HG03097 (cell line): ENCODE measurements around the gene KDM4D.
"Not testable (repeated sequence)": the region's sequence is repeated elsewhere in the genome, so short reads cannot be mapped to it uniquely, and the experiment has no call there.

Experiments used
- ATAC-seq: cut with Tn5 transposase; IDR thresholded peaks from one replicate; pipeline ENCODE4 v1.9.1; 2021; ENCODE audit not compliant: unreplicated experiment, low FRiP score

Gene KDM4D

DNA sequence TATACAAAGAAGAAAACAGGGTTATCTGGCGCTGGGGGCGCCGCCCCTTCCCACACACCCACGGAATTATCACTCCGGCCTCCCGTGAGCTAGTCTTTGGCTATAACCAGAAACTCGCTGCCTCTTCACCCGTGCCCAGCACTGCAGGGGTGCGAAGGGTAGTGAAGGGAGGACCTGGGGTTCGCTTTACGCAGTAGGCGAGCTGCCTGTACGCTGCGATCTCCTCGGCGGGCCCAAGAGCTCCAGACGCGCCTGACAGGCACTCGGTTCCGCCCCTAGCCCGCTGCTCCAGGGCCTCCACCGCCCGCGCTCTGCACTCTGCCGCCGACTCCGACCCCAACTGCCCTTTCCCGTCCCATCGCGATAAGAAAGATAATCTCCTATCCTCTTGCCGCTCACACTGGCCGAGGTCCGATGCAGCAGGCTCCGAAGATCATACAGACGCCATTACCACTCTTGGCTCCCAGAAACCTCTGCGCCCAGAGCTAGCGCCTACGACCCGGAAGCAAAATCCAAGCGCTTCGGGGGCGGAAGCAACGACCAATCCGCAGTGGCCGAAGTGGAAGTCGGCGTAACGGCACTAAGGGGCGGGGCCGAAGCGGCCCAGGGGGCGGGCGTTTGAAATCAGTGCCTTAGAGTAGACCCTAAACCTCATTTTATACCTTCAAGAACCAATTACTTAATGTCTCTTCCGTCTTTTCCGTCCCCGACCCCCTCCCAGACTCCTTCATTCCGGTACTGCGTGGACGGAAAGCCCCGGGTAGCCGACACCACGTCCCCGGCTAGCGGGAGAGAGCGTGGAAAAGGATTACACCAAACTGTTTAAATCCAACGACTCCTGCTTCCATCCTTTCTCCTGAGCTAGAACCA, at the start of gene KDM4D, which contains the start of gene CWC15:
Gene KDM4D, plus strand, starts transcription at position 611 of the 870 bp plus-strand sequence. CDS start 23,664 bp downstream, outside the sequence.
Gene CWC15, minus strand, starts transcription at position 458 of the 870 bp plus-strand sequence. CDS start 1,371 bp downstream, outside the sequence.
- peak; percentile 100 for ATAC-seq

DNA sequence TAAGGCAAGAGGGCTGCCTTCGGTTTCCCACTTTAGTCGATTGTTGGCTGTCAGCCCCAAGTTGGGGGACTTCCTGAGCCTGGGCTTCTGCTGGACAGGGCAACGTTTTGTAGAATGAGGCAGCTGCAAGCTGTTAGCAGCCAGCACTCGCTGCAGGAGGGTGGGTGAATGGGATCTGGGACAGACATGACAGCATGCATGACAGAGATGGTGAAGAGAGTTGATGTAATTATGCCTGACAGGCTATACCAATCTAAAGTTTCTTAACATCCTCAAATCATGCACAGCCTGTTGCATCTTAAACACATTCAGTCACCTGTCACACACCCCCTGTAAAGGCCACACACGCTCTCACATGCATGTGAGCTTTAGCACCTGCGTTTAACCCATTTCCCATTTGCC, 49.3 kb upstream of the KDM4D start:
- no peak for ATAC-seq

DNA sequence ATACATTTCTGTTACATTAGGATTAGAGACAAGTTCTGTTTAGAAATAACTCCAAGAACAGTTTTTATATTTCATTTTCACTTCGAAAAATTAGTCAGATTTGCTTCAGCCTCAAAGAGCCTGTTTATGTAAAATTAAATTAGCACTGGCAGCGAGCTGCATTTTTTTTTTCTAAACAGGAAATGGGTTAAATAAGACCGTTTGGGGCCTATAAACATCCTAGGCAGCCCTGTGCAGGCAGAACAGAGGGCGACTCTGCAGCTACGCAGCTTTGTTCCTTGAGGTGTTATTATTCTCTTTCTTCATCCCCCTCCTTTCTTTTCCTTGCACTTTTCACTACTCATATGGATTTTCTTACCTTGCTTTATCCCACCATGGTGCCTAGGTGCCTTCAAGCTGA, 48.9 kb upstream of the KDM4D start:
- ATAC-seq = no peak

DNA sequence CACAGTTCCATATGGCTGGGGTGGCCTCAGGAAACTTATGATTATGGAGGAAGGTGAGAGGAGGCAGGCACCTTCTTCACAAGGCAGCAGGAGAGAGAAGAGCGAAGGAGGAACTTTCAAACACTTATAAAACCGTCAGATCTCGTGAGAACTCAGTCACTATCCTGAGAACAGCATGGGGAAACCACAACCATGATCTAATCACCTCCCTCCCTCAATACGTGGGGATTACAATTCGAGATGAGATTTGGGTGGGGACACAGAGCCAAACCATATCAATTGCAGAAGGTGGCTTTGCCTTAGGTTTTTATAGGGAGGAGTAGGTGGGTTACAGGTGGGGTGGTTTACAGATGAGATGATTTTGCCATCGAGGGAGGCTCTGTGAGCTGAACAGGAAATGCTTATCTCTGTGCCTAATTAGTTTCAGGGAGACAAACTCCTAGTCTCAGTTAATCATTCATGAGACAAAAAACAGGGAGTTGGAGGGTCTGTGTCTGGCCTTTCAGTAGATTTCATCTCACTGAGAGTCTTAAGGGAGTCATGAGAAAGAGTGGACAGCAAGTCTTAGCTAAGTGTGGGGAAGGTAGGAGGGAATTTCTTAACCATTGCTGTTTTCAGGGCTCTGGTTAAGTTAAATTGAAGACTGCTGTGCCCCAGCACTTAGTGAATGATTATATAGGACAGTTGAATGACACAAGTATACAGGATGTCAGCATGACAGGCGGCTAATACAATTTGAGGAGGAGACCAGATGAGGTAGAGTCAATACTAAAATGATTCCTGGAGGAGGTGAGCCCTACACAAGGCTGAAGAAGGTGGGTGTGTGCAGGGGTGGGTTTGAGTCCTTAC, 47.9 kb upstream of the KDM4D start:
- ATAC-seq = peak; percentile 82

DNA sequence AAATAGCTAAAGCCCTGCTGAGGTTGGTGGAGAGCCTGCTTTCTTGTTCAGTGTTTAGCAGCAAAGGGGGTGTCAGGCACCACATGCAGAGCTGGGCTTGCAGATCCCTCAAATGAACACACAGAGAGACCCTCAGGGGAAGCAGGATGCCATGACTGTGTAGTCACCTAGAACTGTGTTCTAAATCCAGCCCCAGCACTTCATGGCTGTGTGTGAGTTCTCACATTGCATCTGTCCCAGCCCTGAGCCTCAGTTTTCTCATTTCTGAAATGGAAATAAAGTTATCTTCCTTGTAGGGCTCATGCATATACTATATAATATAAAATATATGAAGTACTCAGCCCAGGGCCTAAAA, 47.3 kb upstream of the KDM4D start:
- ATAC-seq = no peak

DNA sequence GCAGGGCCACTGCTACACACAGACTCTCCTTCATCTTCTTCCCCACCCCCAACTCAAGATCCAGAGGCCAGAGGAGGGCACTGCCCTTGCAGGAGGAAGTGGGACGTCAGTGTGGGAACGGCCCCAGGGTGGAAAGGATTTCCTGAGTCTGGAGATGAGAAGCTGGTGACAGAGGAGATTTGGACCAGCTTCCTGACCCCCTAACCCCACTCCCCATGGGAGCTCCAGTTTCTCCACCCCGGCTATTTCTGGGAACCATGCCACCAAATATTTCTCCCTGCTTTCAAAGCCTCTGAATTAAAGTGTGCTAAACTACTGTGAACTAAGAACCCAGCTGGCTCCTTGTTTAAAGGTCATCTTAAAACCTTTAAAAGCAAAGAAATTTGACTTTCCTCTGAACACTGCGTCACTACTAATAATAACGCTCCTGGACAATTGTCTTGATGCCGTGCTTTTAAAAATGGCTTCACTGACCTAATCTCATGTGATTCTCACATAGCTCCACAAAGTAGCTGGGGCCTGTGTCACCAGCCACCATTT, 46.7 kb upstream of the KDM4D start:
- ATAC-seq = no peak

DNA sequence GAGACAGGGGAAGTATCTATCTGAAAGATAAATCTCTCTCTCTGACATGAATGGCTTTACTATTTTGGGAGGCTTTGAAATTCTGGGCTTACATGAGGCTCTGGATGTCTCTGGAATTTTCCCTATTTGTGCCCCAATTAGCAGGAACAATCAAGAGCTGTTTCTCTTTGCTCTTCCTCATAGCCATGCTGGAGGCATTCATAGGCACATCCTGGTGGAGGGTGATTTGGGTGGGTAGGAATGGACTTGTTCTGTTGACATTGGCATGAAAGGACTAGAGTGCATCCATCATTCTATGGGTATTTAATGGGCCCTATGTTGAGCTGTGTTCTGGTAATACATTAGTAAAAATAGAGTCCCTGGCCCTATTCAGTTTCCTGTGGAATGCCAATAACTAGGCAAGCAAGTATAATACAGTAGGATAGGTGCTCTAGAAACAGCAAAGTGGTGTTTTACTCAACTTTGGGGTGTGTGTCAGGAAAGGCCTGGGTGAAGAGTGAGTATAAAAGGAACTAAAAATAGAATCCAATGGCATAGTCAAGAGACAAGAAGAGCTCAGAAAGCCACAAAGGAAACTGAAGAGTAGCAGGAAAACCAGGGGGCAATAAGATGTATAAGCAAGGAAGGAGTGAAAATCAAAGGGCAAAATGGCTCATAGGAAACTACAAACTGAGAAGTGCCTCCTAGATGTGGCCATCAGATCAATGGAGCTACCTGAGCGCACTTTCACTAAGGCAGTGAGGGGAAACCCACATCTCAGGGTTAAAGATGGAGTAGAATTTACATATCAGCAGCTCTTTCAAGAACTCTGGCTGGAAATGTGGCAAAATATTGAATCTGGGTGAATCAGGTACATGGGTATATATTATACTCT, 45.2 kb upstream of the KDM4D start:
- no peak for ATAC-seq

DNA sequence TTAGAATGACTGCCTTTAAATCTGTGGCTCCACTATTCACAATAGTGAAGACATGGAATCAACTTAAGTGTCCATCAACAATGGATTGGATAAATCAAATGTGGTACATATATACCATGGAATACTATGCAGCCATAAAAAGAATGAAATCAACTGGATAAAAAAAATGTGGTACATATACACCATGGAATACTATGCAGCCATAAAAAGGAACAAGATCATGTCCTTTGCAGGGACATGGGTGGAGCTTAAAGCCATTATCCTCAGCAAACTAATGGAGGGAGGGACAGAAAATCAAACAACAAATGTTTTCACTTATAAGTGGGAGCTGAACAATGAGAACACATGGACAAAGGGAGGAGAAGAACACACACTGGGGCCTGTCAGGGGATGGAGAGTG, 41.4 kb upstream of the KDM4D start:
- ATAC-seq = not testable (repeated sequence)

DNA sequence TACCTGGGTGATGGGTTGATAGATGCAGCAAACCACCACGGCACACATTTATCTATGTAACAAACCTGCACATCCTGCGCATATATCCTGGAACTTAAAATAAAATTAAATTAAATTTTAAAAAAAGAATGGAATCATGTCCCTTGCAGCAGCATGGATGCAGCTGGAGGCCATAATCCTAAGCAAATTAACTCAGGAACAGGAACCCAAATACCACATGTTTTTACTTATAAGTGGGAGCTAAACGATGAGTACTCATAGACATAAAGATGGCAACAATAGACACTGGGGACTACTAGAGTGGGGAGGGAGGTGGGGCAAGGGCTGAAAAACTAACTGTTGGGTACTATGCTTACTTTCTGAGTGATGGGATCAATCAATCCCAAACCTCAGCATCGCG, 41.0 kb upstream of the KDM4D start:
- ATAC-seq = no peak

DNA sequence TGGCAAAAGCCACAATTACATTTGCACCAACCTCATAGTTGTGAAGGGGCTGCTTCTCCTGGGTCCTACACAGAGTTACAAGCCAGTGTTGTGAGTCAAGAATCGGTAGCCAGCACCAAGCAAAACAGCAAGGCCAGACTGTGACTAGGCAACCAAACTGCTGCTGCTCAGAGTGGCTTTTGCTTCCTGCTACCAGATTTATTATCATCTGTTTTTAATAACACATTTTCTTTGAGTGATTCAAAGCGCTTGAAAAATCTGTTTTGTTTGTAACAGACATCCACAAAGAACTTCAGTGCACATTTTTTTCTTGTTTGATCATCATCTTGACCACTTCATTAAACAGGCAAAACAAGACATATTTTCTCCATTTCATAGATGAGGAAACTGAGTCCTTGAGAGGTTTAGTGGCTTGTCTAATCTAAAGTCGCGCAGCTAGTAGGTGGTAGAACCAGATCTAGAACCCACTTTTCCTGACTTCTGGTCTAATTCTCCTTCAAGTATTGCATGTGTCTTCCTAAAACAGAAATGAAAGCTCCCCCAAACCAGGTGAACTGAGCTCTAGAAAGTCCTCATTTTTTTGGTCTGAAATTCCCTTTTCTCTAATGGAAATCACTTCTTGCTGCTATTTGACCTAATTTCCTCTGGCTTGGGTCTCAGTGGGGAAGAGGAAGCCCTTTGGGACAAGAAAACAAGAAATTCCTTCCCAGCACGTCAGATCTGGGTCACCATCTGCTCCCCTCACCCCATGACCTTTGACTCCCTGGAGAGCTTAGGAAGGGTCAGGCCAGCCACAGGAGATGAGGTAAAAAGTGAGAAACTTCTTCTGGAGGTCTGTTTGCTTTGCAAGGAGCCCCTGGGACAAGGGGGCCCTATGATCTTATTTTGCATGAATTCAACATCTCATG, 40.0 kb upstream of the KDM4D start:
- ATAC-seq = no peak

DNA sequence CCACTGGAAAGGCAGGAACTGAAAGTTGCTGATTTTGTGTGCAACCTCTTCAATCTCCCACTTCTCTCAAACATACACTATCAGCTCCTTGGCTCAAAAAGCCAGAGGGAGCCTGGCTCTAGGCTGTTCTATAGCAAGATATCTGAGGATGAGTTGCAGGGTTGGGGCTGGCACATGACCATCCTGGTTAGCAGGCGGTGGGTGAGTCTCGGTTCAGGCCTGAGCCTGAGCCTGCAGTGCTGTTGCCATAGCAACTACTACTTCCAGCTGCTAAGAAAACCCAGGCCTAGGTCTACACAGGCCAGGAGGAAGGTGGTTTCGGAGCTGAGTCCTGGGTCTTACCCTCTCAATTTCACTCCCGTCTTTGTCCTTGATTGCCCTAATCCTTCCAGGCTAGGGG, 39.1 kb upstream of the KDM4D start:
- no peak for ATAC-seq

DNA sequence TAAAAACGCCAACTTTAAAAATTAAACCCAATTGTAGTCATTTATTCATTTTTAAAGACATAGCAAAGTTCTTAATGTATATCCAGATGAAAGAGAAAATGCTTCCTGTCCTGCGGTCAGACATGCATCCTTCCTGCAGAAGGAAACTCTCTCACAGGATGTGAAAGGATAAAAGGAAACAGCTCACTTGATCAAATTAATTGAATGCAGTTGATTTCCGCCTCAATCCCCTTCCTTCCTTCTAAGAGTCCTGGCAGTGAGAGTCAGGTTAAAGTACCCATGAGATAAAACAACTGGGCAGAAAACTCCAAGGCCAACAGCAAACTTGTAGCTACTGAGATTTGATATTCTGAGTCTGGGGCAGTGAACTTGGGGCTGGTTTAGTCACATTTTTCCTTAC, 38.7 kb upstream of the KDM4D start:
- no peak for ATAC-seq

DNA sequence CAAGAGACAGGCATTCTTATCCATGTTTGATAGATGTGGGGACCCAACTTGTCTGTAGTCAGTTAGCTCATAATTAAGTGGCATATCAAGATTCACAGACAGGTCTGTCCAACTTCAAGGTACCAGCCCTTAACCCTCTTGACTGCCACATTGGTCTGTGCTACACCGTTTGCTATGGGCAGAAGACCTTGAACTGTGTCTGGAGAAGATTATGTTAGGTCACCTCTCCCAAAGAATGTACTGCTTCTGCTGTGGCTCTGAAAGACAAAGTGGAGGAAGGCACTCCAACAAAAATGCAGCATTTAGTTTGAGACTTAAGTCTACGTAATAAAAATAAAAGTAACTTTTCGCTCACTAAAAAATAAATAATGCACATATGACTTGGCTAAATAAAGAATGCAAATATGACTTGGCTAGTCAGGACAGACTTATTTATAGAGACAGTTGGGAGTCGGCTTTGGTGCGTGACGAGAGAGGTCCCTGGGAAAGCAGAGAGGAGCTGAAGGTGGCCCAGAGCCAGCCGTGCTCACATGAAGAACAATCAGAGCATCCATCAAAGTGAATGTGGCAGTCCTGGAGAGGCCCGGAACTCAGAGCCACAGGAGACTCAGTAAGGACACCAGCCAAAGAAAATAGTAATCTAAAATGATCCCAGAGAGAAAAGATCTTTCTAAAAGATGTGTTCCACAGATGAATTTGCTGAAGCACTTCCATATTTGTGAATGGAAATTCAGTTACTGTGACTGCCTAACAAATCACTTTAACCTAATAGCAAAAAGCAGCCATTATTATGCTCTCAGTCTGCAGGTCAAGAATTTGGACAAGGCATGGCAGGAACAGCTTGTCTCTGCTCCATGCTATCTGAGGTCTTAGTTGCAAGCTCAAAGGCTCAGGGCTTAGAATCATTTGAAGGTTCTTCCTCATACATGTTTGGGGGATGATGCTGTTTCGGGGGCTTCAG, 35.1 kb upstream of the KDM4D start:
- ATAC-seq = no peak

DNA sequence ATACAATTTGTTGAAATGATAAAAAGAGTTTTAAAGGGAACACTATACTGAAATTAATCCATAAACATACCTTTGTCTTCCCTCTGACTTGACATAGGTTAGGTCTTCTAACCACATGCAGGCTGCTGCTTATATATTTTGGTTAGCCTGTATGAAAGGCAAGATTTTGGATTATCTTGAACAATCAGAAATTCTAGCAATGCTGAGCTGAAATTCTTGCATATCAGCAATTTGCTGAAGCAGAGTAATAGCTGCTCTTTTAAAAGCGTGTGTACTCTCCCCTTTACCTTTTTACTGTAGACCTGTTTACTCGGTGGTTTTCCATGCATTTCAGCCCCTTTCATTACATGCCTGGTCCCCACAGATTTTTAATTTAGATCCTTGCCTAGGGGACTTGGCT, 34.2 kb upstream of the KDM4D start:
- no peak for ATAC-seq

DNA sequence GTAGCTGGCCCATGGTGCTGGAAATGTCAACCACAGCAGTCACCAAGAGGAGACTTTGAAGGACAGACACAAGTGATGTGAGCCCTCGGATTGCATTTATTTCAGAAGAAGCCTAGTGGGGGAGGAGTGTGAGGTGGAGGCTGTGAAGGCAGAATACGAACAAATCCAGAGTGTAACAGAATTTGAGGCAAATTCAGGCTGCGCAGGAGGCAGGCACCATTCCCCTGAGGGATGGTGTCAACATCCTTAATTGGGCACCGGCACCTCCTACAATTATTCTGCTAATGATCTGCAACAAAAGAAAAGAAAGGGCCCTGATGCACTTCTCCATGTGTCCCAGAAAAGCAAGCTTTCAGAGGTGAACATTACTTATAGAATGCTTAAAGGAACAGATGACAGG, 32.4 kb upstream of the KDM4D start:
- ATAC-seq = no peak

DNA sequence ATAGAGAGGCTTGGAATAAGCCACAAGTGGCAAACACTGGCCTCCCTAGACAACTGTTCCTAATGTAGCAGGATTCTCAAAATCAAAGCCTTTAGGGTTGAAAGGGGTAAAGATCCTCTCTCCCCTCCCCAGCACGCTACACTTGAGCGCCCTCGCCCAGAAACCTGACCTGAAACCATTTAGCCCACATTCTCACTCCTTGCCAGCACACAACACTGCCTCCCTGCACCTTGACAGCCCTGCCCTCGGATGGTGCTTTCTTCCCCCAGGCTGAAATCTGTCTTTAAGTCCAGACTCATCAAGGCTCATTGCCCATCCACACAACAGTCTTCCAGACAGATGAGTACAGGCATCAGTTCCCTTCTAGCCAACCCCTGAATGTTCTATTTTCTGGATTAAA, 26.7 kb upstream of the KDM4D start:
- no peak for ATAC-seq

DNA sequence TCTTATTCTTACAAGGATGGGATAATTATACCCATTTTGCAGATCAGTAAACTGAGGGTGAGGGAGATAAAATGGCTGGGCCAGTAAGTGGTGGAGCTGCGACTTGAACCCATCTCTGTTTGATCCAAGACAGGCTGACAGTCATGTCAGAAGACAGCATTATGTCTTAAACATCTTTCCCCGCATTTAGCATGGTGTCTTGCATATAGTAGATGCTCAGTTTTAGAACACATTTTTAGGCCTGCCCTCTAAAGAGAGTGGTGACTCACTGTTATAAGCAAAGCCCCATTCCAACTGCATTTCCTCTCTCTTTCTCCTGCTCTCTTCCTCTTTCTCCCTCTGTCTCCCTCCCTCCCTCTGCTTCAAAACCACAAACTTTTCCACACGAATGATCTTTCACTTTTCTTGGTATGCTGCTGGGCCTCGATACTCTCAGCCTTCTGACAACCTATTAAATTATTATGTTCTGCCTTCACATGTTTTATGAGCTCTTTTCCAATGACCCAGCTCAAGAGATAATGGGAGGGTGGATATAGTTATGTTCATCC, 25.4 kb upstream of the KDM4D start:
- ATAC-seq = no peak

DNA sequence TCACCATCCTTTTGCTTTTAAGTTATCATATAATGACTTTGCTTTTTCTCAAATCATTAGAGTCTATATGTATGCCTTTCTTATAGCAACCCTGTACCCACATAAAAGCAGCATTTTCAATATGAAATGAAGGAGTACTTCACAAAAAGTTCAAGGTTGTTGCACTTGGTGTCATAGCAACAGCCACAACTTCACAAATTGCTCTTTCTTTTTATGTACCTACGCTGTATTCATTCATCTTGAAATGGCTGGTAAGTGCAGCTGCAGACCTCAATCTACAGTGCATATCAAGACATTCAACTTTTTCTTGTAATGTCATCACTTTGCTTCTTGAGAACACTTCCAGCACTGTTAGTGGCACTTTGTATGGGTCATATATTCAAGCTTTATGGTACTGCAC, 18.8 kb upstream of the KDM4D start:
- ATAC-seq = no peak
